Activated CD4-positive, alpha-beta T cell treated with anti-CD3 and anti-CD28 coated beads for 36 hours (primary cell): ENCODE data around the gene POMC. TPM values are rescaled to one million over a fixed set of nuclear protein-coding genes. Genes with fewer than 3 reads are reported as not detected.

Source experiments
- ATAC-seq: fragments of 200-7000 bp; cut with Tn5 transposase; one replicate; pipeline ENCODE4 v1.10.0; 2021; ENCODE audit warnings: mild to moderate bottlenecking, moderate library complexity
- CTCF ChIA-PET: fragments of 350-600 bp; sonication (Branson Sonifier 250); formaldehyde crosslinking; loops from one replicate; lab custom pipeline; 2021; ENCODE audit warnings: antibody characterized with exemption; lab: Charles Lee
- POLR2A ChIA-PET: fragments of 350-600 bp; sonication (Branson Sonifier 250); formaldehyde crosslinking; loops from one replicate; lab custom pipeline; 2021; ENCODE audit warnings: antibody characterized with exemption, inconsistent platforms; lab: Charles Lee
- DNase-seq: peaks from one replicate; pipeline ENCODE4 v3.0.0-alpha.2; 2020
- H3K27ac Mint-ChIP-seq: one replicate; pipeline ENCODE4 v1.8.0; 2021; ENCODE audit warnings: mixed read lengths
- H3K27me3 Mint-ChIP-seq: one replicate; pipeline ENCODE4 v1.8.0; 2021; ENCODE audit warnings: mixed read lengths
- H3K36me3 Mint-ChIP-seq: one replicate; pipeline ENCODE4 v1.8.0; 2021; ENCODE audit warnings: low read depth, mixed read lengths
- H3K4me1 Mint-ChIP-seq: one replicate; pipeline ENCODE4 v1.8.0; 2021; ENCODE audit warnings: mixed read lengths
- H3K4me3 Mint-ChIP-seq: one replicate; pipeline ENCODE4 v1.8.0; 2021; ENCODE audit warnings: mild to moderate bottlenecking, moderate library complexity, mixed read lengths
- H3K9me3 Mint-ChIP-seq: one replicate; pipeline ENCODE4 v1.8.0; 2021; ENCODE audit warnings: low read depth, mixed read lengths
- intact Hi-C, 2 experiments: fragments of 100-400 bp; cut with DNase I in 1 of 2; cut with micrococcal nuclease in 1 of 2; formaldehyde crosslinking; loops; one replicate each; pipeline versions ENCODE4 v1.14.2 to v1.15.1; 2022 to 2024; cut with DNase I, micrococcal nuclease
- total RNA-seq, 2 experiments: library from RNA; stranded (reverse); gene quantifications; one replicate each; pipeline ENCODE4 v1.2.3, GENCODE V29; 2021

Gene POMC
- total RNA-seq, 2 experiments from 2014 or later, result 5.7 to 8.3 TPM

DNA sequence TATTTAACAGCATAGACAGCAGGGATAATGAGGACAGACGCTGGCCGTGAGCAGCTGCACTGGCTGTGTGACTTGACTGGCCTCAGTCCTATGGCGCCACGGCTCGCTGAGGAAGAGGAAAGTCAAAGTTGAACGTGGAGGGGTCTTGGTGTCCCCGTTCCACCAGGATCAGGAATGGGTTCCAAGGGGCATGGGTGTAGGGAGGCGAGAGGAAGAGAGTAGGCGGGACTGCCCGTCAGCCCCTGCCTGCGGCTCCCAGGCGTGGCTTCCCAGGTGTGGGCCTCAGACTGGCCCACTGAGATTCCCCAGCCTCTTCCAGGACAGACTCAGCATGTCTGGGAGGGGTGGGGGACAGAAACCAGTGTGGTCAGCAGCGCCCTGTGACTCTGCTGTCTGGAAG lies 51.4 kb downstream of the POMC start:
- no peaks in the 10 kb centered on the region for H3K36me3 Mint-ChIP-seq
- no peaks in the 10 kb centered on the region for H3K9me3 Mint-ChIP-seq
- H3K27me3 Mint-ChIP-seq, result peaks cover 5% of the 10 kb centered on the region
- H3K27ac Mint-ChIP-seq, result no peak overlapping the region
- no peaks in the 10 kb centered on the region for H3K4me1 Mint-ChIP-seq
- H3K4me3 Mint-ChIP-seq, result no peak overlapping the region
- ChIA-PET CTCF (no interaction called here), POLR2A (no interaction called here)
- no peak for ATAC-seq
- DNase-seq, result no peak
- intact Hi-C loops, result no loop called here

DNA sequence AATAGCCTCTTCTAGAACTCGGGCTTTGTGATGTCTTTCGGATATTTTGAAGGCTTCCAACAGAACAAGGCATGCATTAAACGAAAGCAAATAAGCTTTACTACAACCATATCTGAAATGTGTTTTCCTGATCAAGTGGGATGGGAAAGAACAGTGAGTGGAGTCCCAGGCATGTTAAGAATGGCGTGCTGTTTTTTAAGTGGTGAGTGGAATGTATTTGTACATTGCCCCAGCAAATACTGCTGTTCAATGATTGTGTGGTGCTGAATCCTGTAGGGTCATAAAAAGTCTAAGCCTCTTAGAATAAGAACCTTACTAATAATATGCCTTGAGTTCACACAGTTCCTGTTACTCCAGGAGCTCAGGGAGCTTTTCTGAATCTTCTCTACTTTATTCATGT lies 52.5 kb downstream of the POMC start:
- DNase-seq (no peak), ATAC-seq (no peak)
- no peak overlapping the region for H3K27ac Mint-ChIP-seq
- no peak overlapping the region for H3K4me3 Mint-ChIP-seq
- no peaks in the 10 kb centered on the region for H3K9me3 Mint-ChIP-seq
- H3K4me1 Mint-ChIP-seq, result no peaks in the 10 kb centered on the region
- ChIA-PET POLR2A (no interaction called here), CTCF (interaction anchor here (1.2 to 1.6 kb wide), 3 partner anchors 12 to 140 kb away, joined by 4 to 8 read pairs (median 5); no protein-coding TSS in a partner anchor)
- H3K27me3 Mint-ChIP-seq, result peaks cover 5% of the 10 kb centered on the region
- H3K36me3 Mint-ChIP-seq, result no peaks in the 10 kb centered on the region
- intact Hi-C loops, result no loop called here

DNA sequence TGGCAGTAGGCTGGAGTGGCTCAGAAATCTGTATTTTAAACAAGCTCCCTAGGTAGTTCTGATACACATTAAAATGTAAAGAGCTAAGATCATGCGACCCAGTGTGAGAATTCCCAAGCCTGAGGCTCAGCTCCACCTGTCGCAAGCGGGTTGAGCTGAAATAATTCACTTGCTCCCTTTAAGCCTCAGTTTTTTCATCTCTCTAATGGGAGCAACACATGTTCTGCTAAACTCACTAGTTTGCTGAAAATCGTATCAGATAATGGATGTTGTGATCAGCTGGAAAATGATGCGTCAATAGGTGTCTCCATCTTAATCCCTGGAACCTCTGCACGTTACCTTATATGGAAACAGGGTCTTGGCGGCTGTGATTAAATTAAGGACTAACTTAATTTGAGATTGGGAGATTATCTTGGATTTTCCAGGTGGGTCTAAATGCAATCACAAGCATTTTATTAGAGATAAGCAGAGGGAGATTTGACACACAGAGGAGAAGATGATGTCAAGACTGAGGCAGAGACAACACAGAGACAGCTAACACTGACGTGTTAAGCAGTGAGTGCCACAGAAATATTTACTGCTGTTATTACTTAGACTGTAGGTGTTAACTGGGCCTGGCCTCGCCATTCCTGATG lies 53.0 kb downstream of the POMC start:
- H3K36me3 Mint-ChIP-seq, result no peaks in the 10 kb centered on the region
- POLR2A ChIA-PET, result interaction anchor here (0.6 kb wide), 2 partner anchors 485 to 715 kb away, joined by 3 to 4 read pairs; no protein-coding TSS in a partner anchor
- H3K27ac Mint-ChIP-seq, result no peak overlapping the region
- ATAC-seq (no peak), DNase-seq (no peak)
- intact Hi-C loops, result no loop called here
- no peaks in the 10 kb centered on the region for H3K4me1 Mint-ChIP-seq
- H3K27me3 Mint-ChIP-seq, result peaks cover 5% of the 10 kb centered on the region
- CTCF ChIA-PET, result interaction anchor here (0.5 to 1.6 kb wide), 4 partner anchors 13 to 140 kb away, joined by 3 to 8 read pairs (median 4); no protein-coding TSS in a partner anchor
- no peak overlapping the region for H3K4me3 Mint-ChIP-seq
- H3K9me3 Mint-ChIP-seq, result no peaks in the 10 kb centered on the region

DNA sequence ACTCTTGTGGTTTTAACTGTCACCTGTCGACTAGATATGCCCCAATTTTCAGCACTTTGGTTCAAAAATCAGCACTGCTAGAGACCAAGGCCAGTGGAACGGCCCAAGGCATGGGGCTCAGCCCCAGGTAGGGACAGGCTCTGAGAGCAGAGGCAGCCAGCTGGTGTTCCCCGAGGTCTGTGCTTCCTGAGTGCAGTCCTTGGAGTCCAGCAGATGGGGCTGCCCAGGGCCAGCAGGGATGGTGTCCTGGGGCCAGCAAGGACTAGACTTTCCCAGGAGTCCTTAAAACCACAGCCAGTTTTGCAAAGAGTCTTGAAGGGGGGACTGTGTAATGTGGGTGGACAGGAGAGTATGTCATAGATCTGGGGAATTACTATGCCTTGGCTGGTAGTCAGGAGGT lies 56.3 kb downstream of the POMC start:
- H3K9me3 Mint-ChIP-seq, result no peaks in the 10 kb centered on the region
- no peak overlapping the region for H3K4me3 Mint-ChIP-seq
- DNase-seq (no peak), ATAC-seq (no peak)
- no peaks in the 10 kb centered on the region for H3K36me3 Mint-ChIP-seq
- CTCF ChIA-PET, result no interaction called here
- peaks cover 4% of the 10 kb centered on the region for H3K4me1 Mint-ChIP-seq
- H3K27me3 Mint-ChIP-seq, result peaks cover 3% of the 10 kb centered on the region
- POLR2A ChIA-PET, result no interaction called here
- intact Hi-C loops, result no loop called here
- H3K27ac Mint-ChIP-seq, result no peak overlapping the region

Other genes with a start within 250 kb of the POMC start
- gene ADCY3, start 248.3 kb downstream of the POMC start, total RNA-seq, result 10 to 100 TPM; 59.5 to 92.8 TPM
- 1 to 10 TPM; 5.9 to 6.6 TPM for gene DNAJC27, start 196.6 kb downstream of the POMC start, total RNA-seq
- gene EFR3B, start 126.5 kb downstream of the POMC start, total RNA-seq, result 1 to 10 TPM; 1.0 to 1.1 TPM
- gene DNMT3A, start 173.3 kb upstream of the POMC start, total RNA-seq, result 10 to 100 TPM; 62.3 to 76.2 TPM